HepG2 (cell line): ENCODE measurements around the gene CAPN10. TPM values are rescaled to one million over a fixed set of nuclear protein-coding genes. Genes with fewer than 3 reads are reported as not detected.

Experiments used
- AGO2 ChIP-seq: fragments of 200-400 bp; formaldehyde crosslinking; optimal IDR thresholded peaks from 2 replicates; pipeline ENCODE3; 2017; ENCODE audit warnings: mild to moderate bottlenecking, low read depth, low read length, moderate library complexity
- BRF2 ChIP-seq: sonication (generic); formaldehyde crosslinking; IDR thresholded peaks from 2 replicates; pipeline ENCODE4 v1.8.1; 2022; ENCODE audit warnings: mild to moderate bottlenecking, missing genetic modification reagents
- CENPBD1 ChIP-seq: sonication (generic); formaldehyde crosslinking; IDR thresholded peaks from 2 replicates; pipeline ENCODE4 v1.8.0; 2022; ENCODE audit warnings: missing genetic modification reagents, low read depth, mild to moderate bottlenecking, borderline replicate concordance
- DPF2 ChIP-seq: sonication (generic); formaldehyde crosslinking; IDR thresholded peaks from 2 replicates; pipeline ENCODE4 v1.4.0; 2020; ENCODE audit warnings: mild to moderate bottlenecking, low read depth, missing genetic modification reagents, borderline replicate concordance
- MNT ChIP-seq: fragments of 450-650 bp; IDR thresholded peaks from 2 replicates; pipeline ENCODE4 v1.6.1; 2016
- ONECUT2 ChIP-seq: sonication (generic); formaldehyde crosslinking; IDR thresholded peaks from 2 replicates; pipeline ENCODE4 v1.4.0; 2020; ENCODE audit warnings: missing genetic modification reagents
- PAWR ChIP-seq: sonication (generic); formaldehyde crosslinking; IDR thresholded peaks from 2 replicates; pipeline ENCODE4 v1.4.0; 2020; ENCODE audit warnings: missing genetic modification reagents, mild to moderate bottlenecking, borderline replicate concordance
- RBM22 ChIP-seq: fragments of 200-400 bp; formaldehyde crosslinking; optimal IDR thresholded peaks from 2 replicates; pipeline ENCODE3; 2017; ENCODE audit warnings: mild to moderate bottlenecking, low read length, moderate library complexity
- SAP130 ChIP-seq: IDR thresholded peaks from 2 replicates; pipeline ENCODE4 v1.6.1; 2016; ENCODE audit warnings: low read depth
- SP4 ChIP-seq: sonication (generic); formaldehyde crosslinking; IDR thresholded peaks from 2 replicates; pipeline ENCODE4 v1.8.1; 2023; ENCODE audit warnings: mild to moderate bottlenecking, missing genetic modification reagents
- TMF1 ChIP-seq: sonication (generic); formaldehyde crosslinking; IDR thresholded peaks from 2 replicates; pipeline ENCODE4 v1.8.1; 2022; ENCODE audit warnings: low read depth, missing genetic modification reagents
- ZBTB2 ChIP-seq: sonication (generic); formaldehyde crosslinking; IDR thresholded peaks from 2 replicates; pipeline ENCODE4 v1.8.0; 2022; ENCODE audit warnings: low read depth, missing genetic modification reagents
- ZNF160 ChIP-seq: sonication (generic); formaldehyde crosslinking; IDR thresholded peaks from 2 replicates; pipeline ENCODE4 v1.8.0; 2022; ENCODE audit warnings: mild to moderate bottlenecking, inconsistent platforms, missing genetic modification reagents
- ZNF329 ChIP-seq: sonication (generic); formaldehyde crosslinking; IDR thresholded peaks from 2 replicates; pipeline ENCODE4 v1.9.0; 2021; ENCODE audit warnings: low read depth, mild to moderate bottlenecking, missing genetic modification reagents
- ZNF513 ChIP-seq: sonication (generic); formaldehyde crosslinking; conservative IDR thresholded peaks from 2 replicates; pipeline ENCODE4 v1.5.0; 2020; ENCODE audit warnings: missing genetic modification reagents
- ZNF597 ChIP-seq: sonication (generic); formaldehyde crosslinking; IDR thresholded peaks from 2 replicates; pipeline ENCODE4 v1.5.0; 2020; ENCODE audit warnings: missing genetic modification reagents
- ZNF747 ChIP-seq: sonication (generic); formaldehyde crosslinking; IDR thresholded peaks from 2 replicates; pipeline ENCODE4 v1.8.1; 2023; ENCODE audit warnings: missing genetic modification reagents, mild to moderate bottlenecking, borderline replicate concordance
- polyA plus RNA-seq, 8 experiments: library from polyadenylated mRNA; depleted of rRNA in 3 of 8; stranded (reverse) in 7 of 8; unstranded in 1 of 8; fragments of >200 nt; fragmentation: Illumina TruSeq in 4 of 8; extraction: Trizol in 4 of 8; gene quantifications; 2 replicates each; pipeline versions ENCODE4 v1.2.1 to v1.2.3, GENCODE V29; 2011 to 2016; ENCODE audit warnings: low read depth in 4 of 8, missing spikeins in 1 of 8, mixed read lengths in 1 of 8; ENCODE audit not compliant: insufficient read depth in 1 of 8
- total RNA-seq, 5 experiments: library from RNA; depleted of rRNA; stranded (reverse); fragments of >200 nt; fragmentation: Illumina TruSeq; extraction: Trizol; gene quantifications; 2 replicates each; pipeline ENCODE4 v1.2.3, GENCODE V29; 2016; ENCODE audit warnings: low read depth in 1 of 5

CAPN10 gene
- total and polyA plus RNA-seq, 2 of the 13 experiments (the other 11 are each of a cell fraction or from before 2014, with no cell fraction given), result 27.6 to 32.4 TPM

- TF ChIP-seq RBM22 (peak; percentile 4), ZBTB2 (no peak), SAP130 (CRISPR knock-in tag) (no peak), DPF2 (CRISPR knock-in tag) (no peak), TMF1 (no peak), MNT (no peak), AGO2 (peak; percentile 92), ZNF597 (CRISPR knock-in tag) (no peak), BRF2 (CRISPR knock-in tag) (no peak), ZNF160 (CRISPR knock-in tag) (no peak), ZNF329 (CRISPR knock-in tag) (no peak), ZNF747 (no peak), SP4 (CRISPR knock-in tag) (no peak), ZNF513 (CRISPR knock-in tag) (no peak), CENPBD1 (CRISPR knock-in tag) (no peak), ONECUT2 (no peak), PAWR (CRISPR knock-in tag) (no peak)
These were observed 37.7 kb downstream of the CAPN10 start (continued) for GRCh38 chr2:240624011-240624949.
